Breast epithelium (tissue), 3 donors: Measurements from ENCODE around the gene GP1BA.

Source experiments
- POLR2A ChIP-seq: fragments of 450-650 bp; IDR thresholded peaks from one replicate; pipeline ENCODE4 v1.6.1; 2016; ENCODE audit warnings: antibody characterized with exemption, mild to moderate bottlenecking, moderate library complexity
- TF ChIP-seq, protein P1 (sequence below), 3 donors: fragments of 450-650 bp; IDR thresholded peaks; one replicate each; pipeline ENCODE4 v1.5.1; 2016 to 2017; ENCODE audit warnings: antibody characterized with exemption in 3 of 3, mild to moderate bottlenecking in 3 of 3, moderate library complexity in 3 of 3

DNA sequence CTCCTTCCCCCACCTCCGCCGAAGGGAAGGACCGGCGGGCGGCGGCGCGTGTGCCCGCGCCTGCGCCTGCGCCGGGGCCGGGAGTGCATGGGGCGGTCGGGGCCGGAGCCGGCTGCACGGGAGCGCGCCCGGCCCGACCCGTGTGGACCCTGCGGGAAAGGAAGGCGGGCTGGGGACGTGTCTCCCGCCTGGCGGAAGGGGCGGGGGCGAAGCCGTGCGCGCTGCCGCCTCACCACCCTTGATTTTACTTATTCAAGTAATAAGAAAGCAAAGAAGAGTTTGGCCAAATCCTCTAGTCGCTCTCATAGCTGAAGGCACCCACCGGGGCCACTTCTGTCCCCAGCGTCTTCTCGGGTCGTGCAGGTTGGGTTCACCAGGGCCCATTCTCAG lies 16.8 kb downstream of the GP1BA start:
- TF ChIP-seq, protein P1, sequence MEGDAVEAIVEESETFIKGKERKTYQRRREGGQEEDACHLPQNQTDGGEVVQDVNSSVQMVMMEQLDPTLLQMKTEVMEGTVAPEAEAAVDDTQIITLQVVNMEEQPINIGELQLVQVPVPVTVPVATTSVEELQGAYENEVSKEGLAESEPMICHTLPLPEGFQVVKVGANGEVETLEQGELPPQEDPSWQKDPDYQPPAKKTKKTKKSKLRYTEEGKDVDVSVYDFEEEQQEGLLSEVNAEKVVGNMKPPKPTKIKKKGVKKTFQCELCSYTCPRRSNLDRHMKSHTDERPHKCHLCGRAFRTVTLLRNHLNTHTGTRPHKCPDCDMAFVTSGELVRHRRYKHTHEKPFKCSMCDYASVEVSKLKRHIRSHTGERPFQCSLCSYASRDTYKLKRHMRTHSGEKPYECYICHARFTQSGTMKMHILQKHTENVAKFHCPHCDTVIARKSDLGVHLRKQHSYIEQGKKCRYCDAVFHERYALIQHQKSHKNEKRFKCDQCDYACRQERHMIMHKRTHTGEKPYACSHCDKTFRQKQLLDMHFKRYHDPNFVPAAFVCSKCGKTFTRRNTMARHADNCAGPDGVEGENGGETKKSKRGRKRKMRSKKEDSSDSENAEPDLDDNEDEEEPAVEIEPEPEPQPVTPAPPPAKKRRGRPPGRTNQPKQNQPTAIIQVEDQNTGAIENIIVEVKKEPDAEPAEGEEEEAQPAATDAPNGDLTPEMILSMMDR (IDR thresholded peaks at IDR 0.05): no peak
- TF ChIP-seq POLR2A: no peak
